Panc1 (cell line): Measurements from ENCODE around the gene ZNF609. TPM values are rescaled to one million over a fixed set of nuclear protein-coding genes. Genes with fewer than 3 reads are reported as not detected.

ENCODE experiments used
- ATAC-seq: fragments of 200-7000 bp; cut with Tn5 transposase; 2 replicates; pipeline ENCODE4 v1.9.1; 2020; ENCODE audit warnings: mild to moderate bottlenecking, moderate library complexity
- BruUV-seq: library from RNA; stranded (reverse); fragments of 400-500 nt; replicated peaks from 2 replicates; lab custom pipeline; 2021; lab: Mats Ljungman, UMichigan
- CTCF ChIA-PET: fragments of 300-600 bp; sonication (Branson Sonifier 250); formaldehyde crosslinking; loops from one replicate; lab custom pipeline; 2022; ENCODE audit warnings: antibody characterized with exemption; lab: Charles Lee
- POLR2A ChIA-PET: fragments of 300-600 bp; sonication (Branson Sonifier 250); formaldehyde crosslinking; loops from one replicate; lab custom pipeline; 2022; ENCODE audit warnings: antibody characterized with exemption; lab: Charles Lee
- DNase-seq: peaks from one replicate; pipeline ENCODE4 v3.0.0-alpha.2; 2010; ENCODE audit warnings: low read depth, low spot score
- H3K27ac ChIP-seq: 2 replicates; pipeline ENCODE4 v1.5.1; 2011; ENCODE audit warnings: mild to moderate bottlenecking, low read length, inconsistent platforms
- H3K27me3 ChIP-seq: fragments of 200-500 bp; sonication (Bioruptor generic); 2 replicates; pipeline ENCODE4 v1.6.0; 2014; ENCODE audit warnings: low read length, inconsistent platforms; ENCODE audit not compliant: control insufficient read depth, insufficient read depth
- H3K36me3 ChIP-seq: fragments of 200-500 bp; sonication (Bioruptor generic); 2 replicates; pipeline ENCODE4 v1.5.1; 2014; ENCODE audit warnings: inconsistent platforms, mild to moderate bottlenecking, low read length, moderate library complexity; ENCODE audit not compliant: control insufficient read depth, insufficient read depth
- H3K4me1 ChIP-seq: 2 replicates; pipeline ENCODE4 v1.5.1; 2011; ENCODE audit warnings: inconsistent platforms, mild to moderate bottlenecking, low read length, moderate library complexity; ENCODE audit not compliant: control insufficient read depth, insufficient read depth
- H3K4me3 ChIP-seq, 2 experiments: 2 replicates each; pipeline ENCODE4 v1.5.1; 2011 to 2012; ENCODE audit warnings: low read depth in 2 of 2, low read length in 2 of 2, mild to moderate bottlenecking in 2 of 2, inconsistent platforms in 1 of 2, moderate library complexity in 1 of 2
- H3K9me3 ChIP-seq: fragments of 200-500 bp; sonication (Bioruptor generic); 2 replicates; pipeline ENCODE4 v1.5.1; 2014; ENCODE audit warnings: low read depth, mild to moderate bottlenecking, inconsistent platforms, low read length, moderate library complexity; ENCODE audit not compliant: control insufficient read depth, insufficient read depth
- CTCF ChIP-seq: fragments of 450-650 bp; IDR thresholded peaks from 2 replicates; pipeline ENCODE4 v1.5.1; 2017; ENCODE audit warnings: mild to moderate bottlenecking
- POLR2AphosphoS5 ChIP-seq: IDR thresholded peaks from 2 replicates; pipeline ENCODE4 v1.6.1; 2012; ENCODE audit warnings: mild to moderate bottlenecking, low read depth, low read length, moderate library complexity
- REST ChIP-seq, 2 experiments: IDR thresholded peaks; 2 replicates each; pipeline ENCODE4 v1.6.1; 2011 to 2012; ENCODE audit warnings: low read depth in 2 of 2, control low read depth in 1 of 2, low read length in 1 of 2, mild to moderate bottlenecking in 1 of 2, moderate library complexity in 1 of 2; ENCODE audit not compliant: insufficient read depth in 1 of 2
- SIN3A ChIP-seq: IDR thresholded peaks from 2 replicates; pipeline ENCODE4 v1.6.1; 2012; ENCODE audit warnings: low read depth, mild to moderate bottlenecking, low read length, moderate library complexity, borderline replicate concordance; ENCODE audit not compliant: insufficient read depth
- TCF7L2 ChIP-seq: IDR thresholded peaks from 2 replicates; pipeline ENCODE4 v1.6.1; 2011; ENCODE audit warnings: mild to moderate bottlenecking, low read depth, low read length, inconsistent platforms
- in situ Hi-C: cut with HindIII; loops from 2 replicates; pipeline ENCODE4 v1.10.0; 2016; ENCODE audit warnings: low sequenced_read_pairs, low pct_unique_long_range_greater_than_20kb
- intact Hi-C: fragments of 100-400 bp; cut with micrococcal nuclease; formaldehyde crosslinking; loops from one replicate; pipeline ENCODE4 v1.10.0; 2022; ENCODE audit not compliant: unreplicated experiment
- total RNA-seq: library from RNA; stranded (reverse); gene quantifications from one replicate; pipeline ENCODE4 v1.2.1, GENCODE V29; 2021; ENCODE audit not compliant: unreplicated experiment

ZNF609 gene
- total RNA-seq, 1 experiment from 2014 or later = 47.2 TPM

- DNase-seq = no peak
- Histone ChIP-seq H3K9me3 (no peaks in the 10 kb centered on the region), H3K27me3 (no peaks in the 10 kb centered on the region), H3K4me3 (no peak overlapping the region), H3K4me1 (no peaks in the 10 kb centered on the region), H3K36me3 (0 out of 2 replicates have a peak, but pooled peaks cover 2% of the 10 kb centered on the region), H3K27ac (no peak overlapping the region)
- intact Hi-C loops (no loop called here), in situ Hi-C loops (no loop called here)
- TF ChIP-seq POLR2AphosphoS5 (no peak), REST (IDR thresholded peaks at IDR 0.05; ENCODE audit: insufficient read depth in 1 of 2, low read depth in 2 of 2, low read length in 1 of 2) (no peak), TCF7L2 (no peak), CTCF (no peak), SIN3A (no peak)
- ChIA-PET CTCF (no interaction called here), POLR2A (no interaction called here)
- BruUV-seq = no TSS peak
- ATAC-seq = no peak
Observed at GRCh38 chr15:64622410-64623260, 162.3 kb downstream of the ZNF609 start.

DNA sequence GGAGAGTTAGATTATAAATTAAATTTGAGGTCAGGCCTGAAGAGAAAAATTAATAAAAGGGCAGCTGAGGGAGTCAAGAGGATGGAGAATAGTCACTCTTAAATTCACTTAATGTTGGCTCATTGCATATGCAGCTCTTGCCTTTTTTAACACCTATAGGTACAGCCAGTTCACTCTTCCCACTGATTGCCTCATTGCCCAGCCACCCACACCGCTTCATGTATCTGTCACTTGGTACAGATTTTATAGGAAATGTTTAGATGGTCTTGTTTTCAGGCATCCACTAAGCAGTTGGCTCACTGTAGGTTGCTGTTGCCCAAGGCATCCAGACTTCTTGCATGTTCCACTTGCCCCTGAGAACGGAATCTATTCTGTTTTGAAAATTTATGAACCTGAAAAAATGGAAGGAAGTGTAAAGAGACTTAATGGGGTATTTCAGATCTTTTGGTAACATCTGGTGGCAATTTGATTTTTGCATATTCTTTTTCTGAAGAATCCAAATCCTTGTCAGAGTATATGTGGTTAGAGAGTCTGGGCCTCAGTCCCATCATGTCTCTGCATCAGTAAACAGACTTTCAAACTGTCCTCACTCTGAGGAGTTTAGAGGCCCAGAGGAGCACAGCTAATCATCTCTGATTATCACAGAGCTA, 163.1 kb downstream of the ZNF609 start:
- no peaks in the 10 kb centered on the region for H3K4me1 ChIP-seq
- intact Hi-C loops = no loop called here
- H3K27ac ChIP-seq = no peak overlapping the region
- no peaks in the 10 kb centered on the region for H3K9me3 ChIP-seq
- TF ChIP-seq TCF7L2 (no peak), SIN3A (no peak), REST (IDR thresholded peaks at IDR 0.05; ENCODE audit: insufficient read depth in 1 of 2, low read depth in 2 of 2, low read length in 1 of 2) (no peak), POLR2AphosphoS5 (no peak), CTCF (no peak)
- no peaks in the 10 kb centered on the region for H3K27me3 ChIP-seq
- 0 out of 2 replicates have a peak, but pooled peaks cover 2% of the 10 kb centered on the region for H3K36me3 ChIP-seq
- ChIA-PET POLR2A (no interaction called here), CTCF (no interaction called here)
- in situ Hi-C loops = no loop called here
- BruUV-seq = no TSS peak
- ATAC-seq = no peak
- H3K4me3 ChIP-seq = no peak overlapping the region
- DNase-seq = no peak
